Measurements from ENCODE around the gene P3H3.
"Not testable (repeated sequence)": the region's sequence is repeated elsewhere in the genome, so short reads cannot be mapped to it uniquely, and the experiment has no call there.

The P3H3 gene

GRCh38 chr12:6874015-6874368 lies 45.8 kb downstream of the P3H3 start:
- WGBS (ENCODE audit: insufficient coverage, insufficient read length) = no CpG with 5 or more reads among the region's 9 CpGs
- not testable (repeated sequence) for H3K27ac ChIP-seq (ENCODE audit: low read length); DNase-seq (ENCODE audit: low read depth, low spot score); H3K4me1 ChIP-seq (ENCODE audit: control insufficient read depth, insufficient read depth, low read length); H3K27me3 ChIP-seq (ENCODE audit: control insufficient read depth, insufficient read depth, low read length); H3K9me3 ChIP-seq (ENCODE audit: control insufficient read depth, insufficient read depth, low read length)
- Histone ChIP-seq H3K4me3 (ENCODE audit: low read length) (peak overlapping the region; percentile 31; the same call in 1 of the 2 replicates), H3K36me3 (ENCODE audit: control insufficient read depth, insufficient read depth, low read length) (peaks cover 20% of the 10 kb centered on the region)

- H3K9me3 ChIP-seq (ENCODE audit: control insufficient read depth, insufficient read depth, low read length); H3K27ac ChIP-seq (ENCODE audit: low read length); H3K4me1 ChIP-seq (ENCODE audit: control insufficient read depth, insufficient read depth, low read length); H3K36me3 ChIP-seq (ENCODE audit: control insufficient read depth, insufficient read depth, low read length); H3K4me3 ChIP-seq (ENCODE audit: low read length); H3K27me3 ChIP-seq (ENCODE audit: control insufficient read depth, insufficient read depth, low read length); DNase-seq (ENCODE audit: low read depth, low spot score): not testable (repeated sequence)
- WGBS (ENCODE audit: insufficient coverage, insufficient read length) = no CpG with 5 or more reads among the region's 11 CpGs
Measured at GRCh38 chr12:6879824-6880223, 51.6 kb downstream of the P3H3 start.

DNA sequence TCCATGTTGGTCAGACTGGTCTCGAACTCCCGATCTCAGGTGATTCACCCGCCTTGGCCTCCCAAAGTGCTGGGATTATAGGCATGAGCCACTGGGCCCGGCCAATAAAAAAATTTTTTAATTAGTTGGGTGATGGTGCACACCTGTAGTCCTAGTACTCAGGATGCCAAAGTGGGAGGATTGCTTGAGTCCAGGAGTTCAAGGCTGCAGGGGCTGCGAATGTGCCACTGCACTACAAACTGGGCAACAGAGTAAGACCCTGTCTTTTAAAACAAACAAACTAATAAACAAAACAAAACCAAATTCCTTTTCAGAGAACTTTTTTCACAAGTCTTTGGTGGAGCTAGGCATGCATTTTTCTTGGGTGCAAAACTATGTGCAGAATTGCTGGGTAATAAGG lies 55.0 kb downstream of the P3H3 start:
- Histone ChIP-seq H3K4me3 (ENCODE audit: low read length) (no peak overlapping the region), H3K4me1 (ENCODE audit: control insufficient read depth, insufficient read depth, low read length) (peaks cover 3% of the 10 kb centered on the region; the same call in 1 of the 2 replicates), H3K27ac (ENCODE audit: low read length) (no peak overlapping the region), H3K27me3 (ENCODE audit: control insufficient read depth, insufficient read depth, low read length) (no peaks in the 10 kb centered on the region), H3K36me3 (ENCODE audit: control insufficient read depth, insufficient read depth, low read length) (peaks cover 4% of the 10 kb centered on the region; the same call in 1 of the 2 replicates), H3K9me3 (ENCODE audit: control insufficient read depth, insufficient read depth, low read length) (no peaks in the 10 kb centered on the region)
- no CpG with 5 or more reads among the region's 5 CpGs for WGBS (ENCODE audit: insufficient coverage, insufficient read length)
- no peak for DNase-seq (ENCODE audit: low read depth, low spot score)

DNA sequence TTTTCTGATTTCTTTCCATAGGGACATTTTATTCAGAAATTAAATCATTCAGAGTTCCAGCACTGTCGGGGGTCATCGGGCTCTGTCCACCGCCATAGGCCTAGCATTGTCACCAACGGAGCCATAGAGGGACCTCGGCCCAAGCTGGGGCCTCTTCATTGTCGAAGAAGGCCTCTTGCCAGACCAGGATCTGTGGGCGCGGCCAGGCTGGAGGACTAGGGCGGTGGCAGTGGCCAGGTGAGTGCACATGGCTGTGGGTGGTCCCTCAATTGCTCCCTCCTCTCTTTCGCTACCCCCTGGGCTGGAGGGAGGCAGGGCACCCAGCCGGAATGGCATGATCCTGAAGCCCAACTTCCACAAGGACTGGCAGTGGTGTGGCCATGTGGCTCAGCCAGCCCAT lies 55.5 kb downstream of the P3H3 start:
- Histone ChIP-seq H3K4me1 (ENCODE audit: control insufficient read depth, insufficient read depth, low read length) (peaks cover 3% of the 10 kb centered on the region; the same call in 1 of the 2 replicates), H3K27ac (ENCODE audit: low read length) (no peak overlapping the region), H3K27me3 (ENCODE audit: control insufficient read depth, insufficient read depth, low read length) (no peaks in the 10 kb centered on the region), H3K4me3 (ENCODE audit: low read length) (no peak overlapping the region), H3K36me3 (ENCODE audit: control insufficient read depth, insufficient read depth, low read length) (peaks cover 4% of the 10 kb centered on the region; the same call in 1 of the 2 replicates), H3K9me3 (ENCODE audit: control insufficient read depth, insufficient read depth, low read length) (no peaks in the 10 kb centered on the region)
- no peak for DNase-seq (ENCODE audit: low read depth, low spot score)
- no CpG with 5 or more reads among the region's 11 CpGs for WGBS (ENCODE audit: insufficient coverage, insufficient read length)

DNA sequence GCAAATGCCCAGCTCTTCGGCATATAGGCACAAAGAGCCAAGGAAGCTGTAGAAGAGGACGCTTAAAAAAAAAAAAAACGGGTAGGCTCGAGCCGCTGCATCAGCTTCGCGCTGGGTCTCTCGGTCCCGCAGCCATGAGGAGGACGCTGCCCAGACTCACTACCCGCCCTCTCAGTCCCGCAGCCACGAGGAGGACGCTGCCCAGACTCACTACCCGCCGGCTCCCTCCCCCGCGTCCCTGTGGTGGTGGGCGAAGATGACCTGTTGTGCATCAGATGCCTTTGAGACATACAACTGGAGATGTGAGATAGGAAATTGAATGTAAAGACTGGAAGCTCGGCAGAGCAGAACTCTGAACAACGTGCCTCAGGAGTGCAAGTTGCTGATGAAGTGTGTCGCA lies 56.3 kb downstream of the P3H3 start:
- no CpG with 5 or more reads among the region's 22 CpGs for WGBS (ENCODE audit: insufficient coverage, insufficient read length)
- Histone ChIP-seq H3K36me3 (ENCODE audit: control insufficient read depth, insufficient read depth, low read length) (peaks cover 4% of the 10 kb centered on the region; the same call in 1 of the 2 replicates), H3K27me3 (ENCODE audit: control insufficient read depth, insufficient read depth, low read length) (no peaks in the 10 kb centered on the region), H3K9me3 (ENCODE audit: control insufficient read depth, insufficient read depth, low read length) (no peaks in the 10 kb centered on the region), H3K4me3 (ENCODE audit: low read length) (no peak overlapping the region), H3K27ac (ENCODE audit: low read length) (no peak overlapping the region), H3K4me1 (ENCODE audit: control insufficient read depth, insufficient read depth, low read length) (peaks cover 3% of the 10 kb centered on the region; the same call in 1 of the 2 replicates)
- DNase-seq (ENCODE audit: low read depth, low spot score) = no peak

DNA sequence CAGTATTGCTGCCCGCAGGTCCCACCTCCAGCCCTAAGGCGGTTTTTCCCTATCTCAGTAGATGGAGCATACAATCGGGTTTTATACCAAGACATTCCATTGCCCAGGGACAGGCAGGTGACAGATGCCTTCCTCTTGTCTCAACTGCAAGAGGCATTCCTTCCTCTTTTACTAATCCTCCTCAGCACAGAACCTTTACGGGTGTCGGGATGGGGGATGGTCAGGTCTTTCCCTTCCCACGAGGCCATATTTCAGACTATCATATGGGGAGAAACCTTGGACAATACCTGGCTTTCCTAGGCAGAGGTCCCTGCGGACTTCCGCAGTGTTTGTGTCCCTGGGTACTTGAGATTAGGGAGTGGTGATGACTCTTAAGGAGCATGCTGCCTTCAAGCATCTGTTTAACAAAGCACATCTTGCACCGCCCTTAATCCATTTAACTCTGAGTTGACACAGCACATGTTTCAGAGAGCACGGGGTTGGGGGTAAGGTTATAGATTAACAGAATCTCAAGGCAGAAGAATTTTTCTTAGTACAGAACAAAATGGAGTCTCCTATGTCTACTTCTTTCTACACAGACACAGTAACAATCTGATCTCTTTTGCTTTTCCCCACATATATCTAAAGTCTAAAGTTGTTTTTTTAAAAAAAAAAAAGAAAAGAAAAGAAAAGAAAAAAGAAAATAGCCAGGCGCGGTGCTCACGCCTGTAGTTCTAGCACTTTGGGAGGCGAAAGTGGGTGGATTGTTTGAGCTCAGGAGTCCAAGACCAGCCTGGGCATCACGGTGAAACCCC lies 58.2 kb downstream of the P3H3 start:
- WGBS (ENCODE audit: insufficient coverage, insufficient read length) = no CpG with 5 or more reads among the region's 15 CpGs
- H3K4me3 ChIP-seq (ENCODE audit: low read length); H3K36me3 ChIP-seq (ENCODE audit: control insufficient read depth, insufficient read depth, low read length); H3K27me3 ChIP-seq (ENCODE audit: control insufficient read depth, insufficient read depth, low read length); DNase-seq (ENCODE audit: low read depth, low spot score); H3K9me3 ChIP-seq (ENCODE audit: control insufficient read depth, insufficient read depth, low read length); H3K27ac ChIP-seq (ENCODE audit: low read length); H3K4me1 ChIP-seq (ENCODE audit: control insufficient read depth, insufficient read depth, low read length): not testable (repeated sequence)

DNA sequence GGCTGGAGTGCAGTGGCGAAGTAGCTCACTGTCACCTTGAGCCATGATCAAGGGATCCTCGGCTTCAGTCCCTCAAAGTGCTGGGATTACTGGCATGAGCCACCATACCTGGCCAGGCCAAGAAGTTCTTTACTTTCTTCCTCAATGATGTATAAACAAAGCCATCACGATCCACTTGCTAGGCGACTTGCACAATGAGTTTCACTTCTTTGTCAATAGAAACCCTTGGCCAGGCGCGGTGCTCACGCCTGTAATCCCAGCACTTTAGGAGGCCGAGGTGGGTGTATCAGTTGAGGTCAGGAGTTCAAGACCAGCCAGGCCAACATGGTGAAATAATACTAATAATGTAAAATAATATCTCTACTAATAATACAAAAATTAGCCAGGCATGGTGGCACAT lies 59.3 kb downstream of the P3H3 start:
- H3K4me3 ChIP-seq (ENCODE audit: low read length) = no peak overlapping the region
- no peak for DNase-seq (ENCODE audit: low read depth, low spot score)
- no peak overlapping the region for H3K27ac ChIP-seq (ENCODE audit: low read length)
- no CpG with 5 or more reads among the region's 8 CpGs for WGBS (ENCODE audit: insufficient coverage, insufficient read length)
- H3K27me3 ChIP-seq (ENCODE audit: control insufficient read depth, insufficient read depth, low read length) = no peaks in the 10 kb centered on the region
- H3K4me1 ChIP-seq (ENCODE audit: control insufficient read depth, insufficient read depth, low read length) = peaks cover 5% of the 10 kb centered on the region; the same call in 1 of the 2 replicates
- H3K9me3 ChIP-seq (ENCODE audit: control insufficient read depth, insufficient read depth, low read length) = no peaks in the 10 kb centered on the region
- peaks cover 4% of the 10 kb centered on the region; the same call in 1 of the 2 replicates for H3K36me3 ChIP-seq (ENCODE audit: control insufficient read depth, insufficient read depth, low read length)

DNA sequence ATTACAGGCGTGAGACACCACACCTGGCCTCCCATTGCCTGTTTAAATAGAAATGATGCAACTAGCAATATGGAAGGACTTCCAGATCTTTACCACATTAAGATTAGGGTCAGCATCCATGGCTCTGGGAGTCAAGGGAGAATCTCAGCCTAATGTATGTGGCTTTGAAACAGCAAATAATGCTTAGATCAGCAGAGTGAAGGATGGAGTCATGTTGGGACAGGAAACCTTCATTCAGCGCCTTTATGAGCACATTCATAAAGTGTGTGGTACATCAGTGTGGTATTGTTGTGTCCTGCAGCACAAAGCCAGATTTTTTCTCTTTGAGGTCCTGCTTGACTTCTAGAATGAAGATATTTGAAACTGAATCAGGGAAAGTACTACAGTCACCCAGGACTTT lies 60.2 kb downstream of the P3H3 start:
- no CpG with 5 or more reads among the region's 2 CpGs for WGBS (ENCODE audit: insufficient coverage, insufficient read length)
- Histone ChIP-seq H3K27me3 (ENCODE audit: control insufficient read depth, insufficient read depth, low read length) (no peaks in the 10 kb centered on the region), H3K9me3 (ENCODE audit: control insufficient read depth, insufficient read depth, low read length) (no peaks in the 10 kb centered on the region), H3K4me1 (ENCODE audit: control insufficient read depth, insufficient read depth, low read length) (peaks cover 5% of the 10 kb centered on the region; the same call in 1 of the 2 replicates), H3K4me3 (ENCODE audit: low read length) (no peak overlapping the region), H3K27ac (ENCODE audit: low read length) (no peak overlapping the region), H3K36me3 (ENCODE audit: control insufficient read depth, insufficient read depth, low read length) (peaks cover 4% of the 10 kb centered on the region; the same call in 1 of the 2 replicates)
- DNase-seq (ENCODE audit: low read depth, low spot score) = no peak

GRCh38 chr12:6888794-6889193 lies 60.6 kb downstream of the P3H3 start:
- not testable (repeated sequence) for H3K9me3 ChIP-seq (ENCODE audit: control insufficient read depth, insufficient read depth, low read length); H3K36me3 ChIP-seq (ENCODE audit: control insufficient read depth, insufficient read depth, low read length); H3K27ac ChIP-seq (ENCODE audit: low read length); H3K4me3 ChIP-seq (ENCODE audit: low read length); H3K4me1 ChIP-seq (ENCODE audit: control insufficient read depth, insufficient read depth, low read length); H3K27me3 ChIP-seq (ENCODE audit: control insufficient read depth, insufficient read depth, low read length); DNase-seq (ENCODE audit: low read depth, low spot score)
- WGBS (ENCODE audit: insufficient coverage, insufficient read length) = no CpG with 5 or more reads among the region's 7 CpGs
